Epithelial cell of proximal tubule (primary cell): ENCODE data around the gene SP4. TPM values are rescaled to one million over a fixed set of nuclear protein-coding genes. Genes with fewer than 3 reads are reported as not detected.

Experiments
- DNase-seq: peaks from one replicate; pipeline ENCODE4 v3.0.0-alpha.2; 2011; ENCODE audit warnings: low read depth
- H3K4me3 ChIP-seq: 2 replicates; pipeline ENCODE4 v1.5.1; 2011; ENCODE audit warnings: low read depth, mild to moderate bottlenecking, low read length
- total RNA-seq: library from RNA; depleted of rRNA; stranded (reverse); fragments of >200 nt; gene quantifications from 2 replicates; pipeline ENCODE4 v1.2.3, GENCODE V29; 2015
- TF ChIP-seq, protein P1 (sequence below): conservative IDR thresholded peaks from 2 replicates; pipeline ENCODE4 v1.5.1; 2012; ENCODE audit warnings: low read depth, mild to moderate bottlenecking, low read length

Gene SP4
- total RNA-seq, 1 donor from 2014 or later: 3.3 TPM

- H3K4me3 ChIP-seq: peak within 1 kb of the TSS; percentile 51
- no peak for DNase-seq
- TF ChIP-seq, protein P1, sequence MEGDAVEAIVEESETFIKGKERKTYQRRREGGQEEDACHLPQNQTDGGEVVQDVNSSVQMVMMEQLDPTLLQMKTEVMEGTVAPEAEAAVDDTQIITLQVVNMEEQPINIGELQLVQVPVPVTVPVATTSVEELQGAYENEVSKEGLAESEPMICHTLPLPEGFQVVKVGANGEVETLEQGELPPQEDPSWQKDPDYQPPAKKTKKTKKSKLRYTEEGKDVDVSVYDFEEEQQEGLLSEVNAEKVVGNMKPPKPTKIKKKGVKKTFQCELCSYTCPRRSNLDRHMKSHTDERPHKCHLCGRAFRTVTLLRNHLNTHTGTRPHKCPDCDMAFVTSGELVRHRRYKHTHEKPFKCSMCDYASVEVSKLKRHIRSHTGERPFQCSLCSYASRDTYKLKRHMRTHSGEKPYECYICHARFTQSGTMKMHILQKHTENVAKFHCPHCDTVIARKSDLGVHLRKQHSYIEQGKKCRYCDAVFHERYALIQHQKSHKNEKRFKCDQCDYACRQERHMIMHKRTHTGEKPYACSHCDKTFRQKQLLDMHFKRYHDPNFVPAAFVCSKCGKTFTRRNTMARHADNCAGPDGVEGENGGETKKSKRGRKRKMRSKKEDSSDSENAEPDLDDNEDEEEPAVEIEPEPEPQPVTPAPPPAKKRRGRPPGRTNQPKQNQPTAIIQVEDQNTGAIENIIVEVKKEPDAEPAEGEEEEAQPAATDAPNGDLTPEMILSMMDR: peak; percentile 3
Observed at GRCh38 chr7:21542891-21543527, 115.1 kb downstream of the SP4 start, which contains the start of gene DNAH11. Gene DNAH11, plus strand, starts transcription at chr7:21543039. Its CDS starts 207 bp downstream, at chr7:21543246.

DNA sequence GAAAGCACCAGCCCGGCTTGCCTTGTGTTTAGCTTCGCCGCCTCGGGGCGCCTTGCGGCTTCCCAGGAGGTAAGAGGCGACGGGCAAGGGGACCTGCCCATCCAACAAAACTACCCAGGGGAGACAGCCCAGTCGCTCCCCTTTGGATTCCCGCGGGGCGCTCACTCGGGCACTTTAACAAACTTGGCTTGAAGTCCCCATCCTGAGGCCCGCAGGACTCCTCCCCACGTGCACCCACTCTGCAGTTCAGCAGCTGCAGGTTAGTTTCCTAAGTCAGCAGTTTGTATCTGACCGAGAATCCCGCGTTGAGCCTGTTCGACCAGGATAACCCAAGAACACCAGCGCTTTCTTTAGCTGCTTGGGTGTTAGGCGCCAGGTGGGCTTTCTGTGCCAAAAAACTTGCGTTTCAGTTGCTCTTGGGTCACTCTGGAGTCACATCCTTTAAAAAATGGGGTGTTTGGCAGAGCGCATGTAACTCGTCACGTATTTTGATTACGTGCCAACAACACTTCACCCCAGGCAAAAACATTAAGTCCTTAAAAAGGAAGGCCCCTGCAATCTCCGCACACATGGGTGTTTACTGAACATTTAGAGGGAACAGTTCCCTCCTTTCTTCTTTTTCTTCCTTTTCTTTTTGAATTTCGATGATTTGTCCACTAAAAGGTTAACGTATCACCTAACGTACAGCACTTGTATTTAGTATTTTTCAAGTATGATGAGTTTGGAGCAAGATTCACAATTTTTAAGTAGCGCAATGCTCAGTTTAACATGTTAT is 115.8 kb downstream of the SP4 start:
- TF ChIP-seq, protein P1: no peak
- peak overlapping the region; percentile 51 for H3K4me3 ChIP-seq
- DNase-seq: no peak

GRCh38 chr7:21544303-21544656 is 116.4 kb downstream of the SP4 start:
- no peak for DNase-seq
- TF ChIP-seq, protein P1: no peak
- no peak overlapping the region for H3K4me3 ChIP-seq

DNA sequence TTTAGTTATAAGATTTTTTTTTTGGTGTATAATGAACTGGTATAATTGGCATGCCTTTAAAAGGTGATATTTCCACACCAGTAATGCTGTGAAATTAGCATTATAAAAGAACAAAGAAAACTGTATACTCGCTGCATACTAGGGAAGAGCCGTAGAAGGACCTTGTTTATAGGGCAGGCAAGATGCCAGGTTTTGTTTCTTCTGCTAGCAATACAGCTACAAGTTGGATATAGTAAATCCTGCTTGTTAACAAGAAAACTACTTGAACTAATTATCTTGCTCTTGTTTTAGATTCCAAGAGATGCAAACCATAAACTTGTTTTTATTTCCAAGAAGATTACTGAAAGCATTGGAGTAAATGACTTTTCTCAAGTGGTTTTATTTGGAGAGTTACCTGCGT is 116.8 kb downstream of the SP4 start:
- TF ChIP-seq, protein P1: no peak
- DNase-seq: no peak
- no peak overlapping the region for H3K4me3 ChIP-seq

GRCh38 chr7:21547501-21547900 is 119.6 kb downstream of the SP4 start:
- TF ChIP-seq, protein P1: no peak
- DNase-seq: no peak
- H3K4me3 ChIP-seq: no peak overlapping the region

DNA sequence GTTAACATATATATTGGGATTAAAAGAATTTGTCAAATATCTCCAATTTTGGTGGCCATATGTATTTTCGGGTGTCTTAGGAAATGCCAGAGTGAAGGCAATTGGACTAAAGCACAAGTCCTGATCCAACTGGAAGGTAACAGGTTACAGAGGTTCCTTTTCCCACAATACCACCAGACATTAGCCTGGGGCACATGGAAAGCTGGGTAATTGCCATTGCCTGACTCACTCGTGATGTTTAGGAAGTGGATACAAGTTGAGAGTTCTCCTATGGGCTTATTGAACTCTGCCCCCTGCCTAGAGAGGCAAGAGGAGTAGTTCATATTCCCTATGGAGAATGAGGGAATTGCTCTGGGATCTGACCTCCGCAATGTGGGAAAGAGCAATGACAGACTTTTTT is 120.6 kb downstream of the SP4 start:
- no peak for DNase-seq
- no peak overlapping the region for H3K4me3 ChIP-seq
- TF ChIP-seq, protein P1: no peak

DNA sequence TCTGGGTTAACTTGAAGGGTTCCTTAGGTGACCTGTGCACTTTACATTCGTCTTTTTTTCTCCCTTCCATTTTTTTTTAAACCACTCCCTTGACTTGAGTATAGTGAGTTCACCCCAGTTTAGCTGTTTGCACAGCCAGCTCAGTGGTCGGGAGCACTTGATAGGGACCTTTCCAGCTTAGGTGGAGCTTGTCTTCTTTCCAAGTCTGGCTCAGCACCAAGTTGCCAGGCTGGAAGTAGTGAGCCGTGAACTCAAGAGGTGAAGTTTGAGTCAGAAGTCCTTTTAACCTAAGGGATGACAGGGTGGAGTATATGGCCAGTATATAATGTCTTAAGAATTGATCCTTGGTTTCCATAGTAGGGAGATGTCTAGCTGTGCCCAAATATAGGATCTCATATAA is 122.2 kb downstream of the SP4 start:
- DNase-seq: no peak
- TF ChIP-seq, protein P1: no peak
- H3K4me3 ChIP-seq: no peak overlapping the region
